Peyer's patch (tissue), 4 donors: ENCODE data around the gene PHKB.

Experiments used
- POLR2A ChIP-seq, 2 donors: fragments of 450-650 bp; IDR thresholded peaks; one replicate each; pipeline ENCODE4 v1.5.1; 2017; ENCODE audit warnings: antibody characterized with exemption in 2 of 2, mild to moderate bottlenecking in 2 of 2, moderate library complexity in 2 of 2
- TF ChIP-seq, protein P1 (sequence below), 6 experiments: fragments of 450-650 bp in 4 of 6; fragments of 200-600 bp in 2 of 6; sonication (generic) in 1 of 6; IDR thresholded peaks; one replicate each; pipeline ENCODE4 v1.5.1; 2017 to 2019; ENCODE audit warnings: antibody characterized with exemption in 6 of 6, mild to moderate bottlenecking in 3 of 6, moderate library complexity in 1 of 6

DNA sequence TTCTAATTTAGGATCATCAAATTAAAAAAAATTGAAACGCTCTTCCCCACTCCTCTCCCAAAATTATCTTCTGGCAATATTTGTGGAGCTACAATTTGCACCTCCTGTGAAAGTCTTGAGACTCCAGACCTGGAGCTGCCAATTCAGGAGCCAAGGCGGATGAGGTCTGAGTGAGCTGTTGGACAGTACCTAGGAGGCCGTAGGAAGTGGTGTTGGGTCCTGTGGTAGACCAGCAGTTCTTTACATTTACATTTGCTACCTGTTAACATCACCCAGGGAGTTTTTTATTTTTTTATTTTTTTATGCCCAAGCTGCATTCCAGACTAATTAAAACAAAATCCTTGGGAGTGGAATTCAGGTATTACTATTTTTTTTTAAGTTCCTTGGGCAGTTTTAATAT lies 271.0 kb downstream of the PHKB start:
- TF ChIP-seq, protein P1, sequence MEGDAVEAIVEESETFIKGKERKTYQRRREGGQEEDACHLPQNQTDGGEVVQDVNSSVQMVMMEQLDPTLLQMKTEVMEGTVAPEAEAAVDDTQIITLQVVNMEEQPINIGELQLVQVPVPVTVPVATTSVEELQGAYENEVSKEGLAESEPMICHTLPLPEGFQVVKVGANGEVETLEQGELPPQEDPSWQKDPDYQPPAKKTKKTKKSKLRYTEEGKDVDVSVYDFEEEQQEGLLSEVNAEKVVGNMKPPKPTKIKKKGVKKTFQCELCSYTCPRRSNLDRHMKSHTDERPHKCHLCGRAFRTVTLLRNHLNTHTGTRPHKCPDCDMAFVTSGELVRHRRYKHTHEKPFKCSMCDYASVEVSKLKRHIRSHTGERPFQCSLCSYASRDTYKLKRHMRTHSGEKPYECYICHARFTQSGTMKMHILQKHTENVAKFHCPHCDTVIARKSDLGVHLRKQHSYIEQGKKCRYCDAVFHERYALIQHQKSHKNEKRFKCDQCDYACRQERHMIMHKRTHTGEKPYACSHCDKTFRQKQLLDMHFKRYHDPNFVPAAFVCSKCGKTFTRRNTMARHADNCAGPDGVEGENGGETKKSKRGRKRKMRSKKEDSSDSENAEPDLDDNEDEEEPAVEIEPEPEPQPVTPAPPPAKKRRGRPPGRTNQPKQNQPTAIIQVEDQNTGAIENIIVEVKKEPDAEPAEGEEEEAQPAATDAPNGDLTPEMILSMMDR (IDR thresholded peaks at IDR 0.05) = no peak
- TF ChIP-seq POLR2A (IDR thresholded peaks at IDR 0.05) = no peak
